SK-N-SH treated with all-trans-retinoic acid at 6 μM for 48 hours (cell line): ENCODE results near the gene TRIM71.
"Not testable (repeated sequence)": the region's sequence is repeated elsewhere in the genome, so short reads cannot be mapped to it uniquely, and the experiment has no call there.

Experiments
- ATAC-seq: fragments of 200-7000 bp; cut with Tn5 transposase; 3 replicates; pipeline ENCODE4 v1.9.1; 2020; ENCODE audit warnings: mild to moderate bottlenecking, moderate library complexity
- ARNTL ChIP-seq: fragments of 450-650 bp; formaldehyde crosslinking; IDR thresholded peaks from 2 replicates; pipeline ENCODE4 v1.5.0; 2020; ENCODE audit warnings: low read depth, mild to moderate bottlenecking, moderate library complexity, borderline replicate concordance
- BACH2 ChIP-seq: fragments of 250-450 bp; sonication (Bioruptor Pico); IDR thresholded peaks from 2 replicates; pipeline ENCODE4 v1.9.0; 2021; ENCODE audit warnings: mild to moderate bottlenecking, borderline replicate concordance
- ESRRG ChIP-seq: fragments of 250-450 bp; sonication (Bioruptor Pico); IDR thresholded peaks from 2 replicates; pipeline ENCODE4 v1.6.1; 2021; ENCODE audit warnings: mild to moderate bottlenecking
- GLIS3 ChIP-seq: fragments of 250-450 bp; sonication (Bioruptor Pico); IDR thresholded peaks from 2 replicates; pipeline ENCODE4 v1.5.0; 2020; ENCODE audit warnings: mild to moderate bottlenecking, moderate library complexity
- ISL1 ChIP-seq: fragments of 250-450 bp; sonication (Bioruptor Pico); IDR thresholded peaks from 2 replicates; pipeline ENCODE4 v2.1.2; 2022; ENCODE audit warnings: mild to moderate bottlenecking, moderate library complexity
- OSR1 ChIP-seq: fragments of 250-450 bp; sonication (Bioruptor Pico); IDR thresholded peaks from 2 replicates; pipeline ENCODE4 v1.8.0; 2022; ENCODE audit warnings: moderate library complexity, mild to moderate bottlenecking, inconsistent platforms
- PPARA ChIP-seq: fragments of 250-450 bp; sonication (Bioruptor Pico); IDR thresholded peaks from 2 replicates; pipeline ENCODE4 v1.5.0; 2020; ENCODE audit warnings: mild to moderate bottlenecking, borderline replicate concordance
- RARB ChIP-seq: fragments of 250-450 bp; sonication (Bioruptor Pico); IDR thresholded peaks from 2 replicates; pipeline ENCODE4 v1.8.0; 2021; ENCODE audit warnings: mild to moderate bottlenecking, moderate library complexity
- SNAI2 ChIP-seq: fragments of 250-450 bp; sonication (Bioruptor Pico); IDR thresholded peaks from 2 replicates; pipeline ENCODE4 v1.5.0; 2020; ENCODE audit warnings: mild to moderate bottlenecking, moderate library complexity
- TCF4 ChIP-seq: fragments of 250-450 bp; sonication (Bioruptor Pico); IDR thresholded peaks from 2 replicates; pipeline ENCODE4 v1.8.0; 2021; ENCODE audit warnings: mild to moderate bottlenecking, moderate library complexity, borderline replicate concordance
- TOX ChIP-seq: fragments of 250-450 bp; sonication (Bioruptor Pico); IDR thresholded peaks from 2 replicates; pipeline ENCODE4 v1.8.0; 2021; ENCODE audit warnings: mild to moderate bottlenecking, moderate library complexity, borderline replicate concordance
- ZC3H10 ChIP-seq: fragments of 250-450 bp; sonication (Bioruptor Pico); IDR thresholded peaks from 2 replicates; pipeline ENCODE4 v1.5.1; 2021; ENCODE audit warnings: mild to moderate bottlenecking, moderate library complexity
- ZFP3 ChIP-seq: fragments of 250-450 bp; sonication (Bioruptor Pico); IDR thresholded peaks from 2 replicates; pipeline ENCODE4 v1.5.0; 2020; ENCODE audit warnings: mild to moderate bottlenecking, moderate library complexity
- ZFP30 ChIP-seq: fragments of 450-650 bp; formaldehyde crosslinking; IDR thresholded peaks from 2 replicates; pipeline ENCODE4 v1.5.0; 2022; ENCODE audit warnings: mild to moderate bottlenecking, moderate library complexity
- ZNF565 ChIP-seq: fragments of 450-650 bp; formaldehyde crosslinking; conservative IDR thresholded peaks from 2 replicates; pipeline ENCODE4 v1.5.0; 2020; ENCODE audit warnings: low read depth, mild to moderate bottlenecking, moderate library complexity
- ZNF70 ChIP-seq: fragments of 450-650 bp; formaldehyde crosslinking; IDR thresholded peaks from 2 replicates; pipeline ENCODE4 v1.5.0; 2020; ENCODE audit warnings: mild to moderate bottlenecking, moderate library complexity
- ZNF8 ChIP-seq: fragments of 450-650 bp; formaldehyde crosslinking; IDR thresholded peaks from 2 replicates; pipeline ENCODE4 v1.5.0; 2020; ENCODE audit warnings: mild to moderate bottlenecking, moderate library complexity
- TF ChIP-seq, protein P1 (sequence below): fragments of 250-450 bp; sonication (Bioruptor Pico); IDR thresholded peaks from 2 replicates; pipeline ENCODE4 v1.5.1; 2021; ENCODE audit warnings: mild to moderate bottlenecking, moderate library complexity
- TF ChIP-seq, protein P2 (sequence below): fragments of 250-450 bp; sonication (Bioruptor Pico); IDR thresholded peaks from 2 replicates; pipeline ENCODE4 v1.8.0; 2021; ENCODE audit warnings: low read depth, mild to moderate bottlenecking, moderate library complexity, borderline replicate concordance
- TF ChIP-seq, protein P3 (sequence below): fragments of 250-450 bp; sonication (Bioruptor Pico); IDR thresholded peaks from 2 replicates; pipeline ENCODE4 v1.8.0; 2020; ENCODE audit warnings: mild to moderate bottlenecking, moderate library complexity, borderline replicate concordance
- TF ChIP-seq, protein P4 (sequence below): fragments of 250-450 bp; sonication (Bioruptor Pico); IDR thresholded peaks from 2 replicates; pipeline ENCODE4 v1.5.0; 2020; ENCODE audit warnings: mild to moderate bottlenecking, moderate library complexity
- TF ChIP-seq, protein P5 (sequence below): fragments of 250-450 bp; sonication (Bioruptor Pico); IDR thresholded peaks from 2 replicates; pipeline ENCODE4 v1.5.1; 2020; ENCODE audit warnings: low read depth, mild to moderate bottlenecking, moderate library complexity

The TRIM71 gene

DNA sequence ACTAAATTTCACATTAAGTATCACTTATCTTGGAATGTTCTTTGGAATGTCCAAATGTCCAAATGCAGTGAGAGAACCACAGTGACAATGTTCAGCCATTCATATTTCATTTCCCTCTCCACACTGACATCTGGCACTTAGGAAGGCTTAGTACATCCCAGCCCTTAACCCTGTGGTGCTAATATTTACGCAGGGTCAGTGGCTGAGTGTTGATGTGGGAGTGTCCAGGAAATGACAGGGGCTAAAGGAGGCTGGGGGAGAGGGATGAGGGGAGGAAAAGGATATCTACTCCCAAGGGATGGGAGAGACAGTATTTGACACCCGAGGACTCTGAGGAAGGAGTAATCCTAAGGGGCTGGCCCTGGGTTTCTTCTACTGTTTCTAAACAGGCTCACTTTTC is 119.5 kb downstream of the TRIM71 start (continued):
- TF ChIP-seq, protein P1, sequence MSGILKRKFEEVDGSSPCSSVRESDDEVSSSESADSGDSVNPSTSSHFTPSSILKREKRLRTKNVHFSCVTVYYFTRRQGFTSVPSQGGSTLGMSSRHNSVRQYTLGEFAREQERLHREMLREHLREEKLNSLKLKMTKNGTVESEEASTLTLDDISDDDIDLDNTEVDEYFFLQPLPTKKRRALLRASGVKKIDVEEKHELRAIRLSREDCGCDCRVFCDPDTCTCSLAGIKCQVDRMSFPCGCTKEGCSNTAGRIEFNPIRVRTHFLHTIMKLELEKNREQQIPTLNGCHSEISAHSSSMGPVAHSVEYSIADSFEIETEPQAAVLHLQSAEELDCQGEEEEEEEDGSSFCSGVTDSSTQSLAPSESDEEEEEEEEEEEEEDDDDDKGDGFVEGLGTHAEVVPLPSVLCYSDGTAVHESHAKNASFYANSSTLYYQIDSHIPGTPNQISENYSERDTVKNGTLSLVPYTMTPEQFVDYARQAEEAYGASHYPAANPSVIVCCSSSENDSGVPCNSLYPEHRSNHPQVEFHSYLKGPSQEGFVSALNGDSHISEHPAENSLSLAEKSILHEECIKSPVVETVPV, result no peak

DNA sequence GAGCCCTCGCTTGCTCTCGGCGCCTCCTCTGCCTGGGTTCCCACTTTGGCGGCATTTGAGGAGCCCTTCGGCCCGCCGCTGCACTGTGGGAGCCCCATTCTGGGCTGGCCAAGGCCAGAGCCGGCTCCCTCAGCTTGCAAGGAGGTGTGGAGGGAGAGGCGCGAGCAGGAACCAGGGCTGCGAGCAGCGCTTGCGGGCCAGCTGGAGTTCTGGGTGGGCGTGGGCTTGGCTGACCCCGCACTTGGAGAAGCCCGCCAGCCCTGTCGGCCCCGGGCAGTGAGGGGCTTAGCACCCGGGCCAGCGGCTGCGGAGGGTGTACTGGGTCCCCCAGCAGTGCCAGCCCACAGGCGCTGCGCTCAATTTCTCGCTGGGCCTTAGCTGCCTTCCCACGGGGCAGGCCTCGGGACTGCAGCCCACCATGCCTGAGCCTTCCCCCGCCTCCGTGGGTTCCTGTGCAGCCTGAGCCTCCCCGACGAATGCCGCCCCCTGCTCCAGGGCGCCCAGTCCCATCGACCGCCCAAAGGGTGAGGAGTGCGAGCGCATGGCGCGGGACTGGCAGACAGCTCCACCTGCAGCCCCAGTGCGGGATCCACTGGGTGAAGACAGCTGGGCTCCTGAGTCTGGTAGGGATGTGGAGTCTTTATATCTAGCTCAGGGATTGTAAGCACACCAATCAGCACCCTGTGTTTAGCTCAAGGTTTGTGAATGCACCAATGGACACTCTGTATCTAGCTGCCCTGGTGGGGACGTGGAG is 121.9 kb downstream of the TRIM71 start:
- ATAC-seq, result not testable (repeated sequence)

DNA sequence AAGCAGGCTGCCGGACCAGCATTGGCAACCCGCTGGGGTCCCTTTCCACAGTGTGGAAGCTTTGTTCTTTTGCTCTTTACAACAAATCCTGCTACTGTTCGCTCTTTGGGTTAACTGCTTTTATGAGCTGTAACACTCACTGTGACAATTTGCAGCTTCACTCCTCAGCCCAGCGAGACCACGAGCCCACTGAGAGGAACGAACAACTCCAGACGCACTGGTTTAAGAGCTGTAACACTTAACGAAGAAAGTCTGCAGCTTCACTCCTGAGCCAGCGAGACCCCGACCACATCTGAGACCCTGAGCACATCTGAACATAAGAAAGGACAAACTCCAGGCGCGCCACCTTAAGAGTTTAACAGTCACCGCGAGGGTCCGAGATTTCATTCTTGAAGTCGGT is 122.9 kb downstream of the TRIM71 start:
- no peak for ATAC-seq
- TF ChIP-seq ZNF565, result no peak
- no peak for TF ChIP-seq ZNF70 (CRISPR knock-in tag)
- no peak for TF ChIP-seq PPARA
- no peak for TF ChIP-seq BACH2 (CRISPR knock-in tag)
- TF ChIP-seq ZC3H10 (CRISPR knock-in tag), result no peak
- no peak for TF ChIP-seq OSR1 (CRISPR knock-in tag)
- TF ChIP-seq, protein P2, sequence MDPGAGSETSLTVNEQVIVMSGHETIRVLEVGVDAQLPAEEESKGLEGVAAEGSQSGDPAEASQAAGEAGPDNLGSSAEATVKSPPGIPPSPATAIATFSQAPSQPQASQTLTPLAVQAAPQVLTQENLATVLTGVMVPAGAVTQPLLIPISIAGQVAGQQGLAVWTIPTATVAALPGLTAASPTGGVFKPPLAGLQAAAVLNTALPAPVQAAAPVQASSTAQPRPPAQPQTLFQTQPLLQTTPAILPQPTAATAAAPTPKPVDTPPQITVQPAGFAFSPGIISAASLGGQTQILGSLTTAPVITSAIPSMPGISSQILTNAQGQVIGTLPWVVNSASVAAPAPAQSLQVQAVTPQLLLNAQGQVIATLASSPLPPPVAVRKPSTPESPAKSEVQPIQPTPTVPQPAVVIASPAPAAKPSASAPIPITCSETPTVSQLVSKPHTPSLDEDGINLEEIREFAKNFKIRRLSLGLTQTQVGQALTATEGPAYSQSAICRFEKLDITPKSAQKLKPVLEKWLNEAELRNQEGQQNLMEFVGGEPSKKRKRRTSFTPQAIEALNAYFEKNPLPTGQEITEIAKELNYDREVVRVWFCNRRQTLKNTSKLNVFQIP (CRISPR knock-in tag), result no peak
- TF ChIP-seq ZFP3 (CRISPR knock-in tag), result no peak
- TF ChIP-seq RARB (CRISPR knock-in tag), result no peak
- no peak for TF ChIP-seq ARNTL (CRISPR knock-in tag)
- TF ChIP-seq, protein P3, sequence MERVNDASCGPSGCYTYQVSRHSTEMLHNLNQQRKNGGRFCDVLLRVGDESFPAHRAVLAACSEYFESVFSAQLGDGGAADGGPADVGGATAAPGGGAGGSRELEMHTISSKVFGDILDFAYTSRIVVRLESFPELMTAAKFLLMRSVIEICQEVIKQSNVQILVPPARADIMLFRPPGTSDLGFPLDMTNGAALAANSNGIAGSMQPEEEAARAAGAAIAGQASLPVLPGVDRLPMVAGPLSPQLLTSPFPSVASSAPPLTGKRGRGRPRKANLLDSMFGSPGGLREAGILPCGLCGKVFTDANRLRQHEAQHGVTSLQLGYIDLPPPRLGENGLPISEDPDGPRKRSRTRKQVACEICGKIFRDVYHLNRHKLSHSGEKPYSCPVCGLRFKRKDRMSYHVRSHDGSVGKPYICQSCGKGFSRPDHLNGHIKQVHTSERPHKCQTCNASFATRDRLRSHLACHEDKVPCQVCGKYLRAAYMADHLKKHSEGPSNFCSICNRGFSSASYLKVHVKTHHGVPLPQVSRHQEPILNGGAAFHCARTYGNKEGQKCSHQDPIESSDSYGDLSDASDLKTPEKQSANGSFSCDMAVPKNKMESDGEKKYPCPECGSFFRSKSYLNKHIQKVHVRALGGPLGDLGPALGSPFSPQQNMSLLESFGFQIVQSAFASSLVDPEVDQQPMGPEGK (CRISPR knock-in tag), result no peak
- TF ChIP-seq, protein P4, sequence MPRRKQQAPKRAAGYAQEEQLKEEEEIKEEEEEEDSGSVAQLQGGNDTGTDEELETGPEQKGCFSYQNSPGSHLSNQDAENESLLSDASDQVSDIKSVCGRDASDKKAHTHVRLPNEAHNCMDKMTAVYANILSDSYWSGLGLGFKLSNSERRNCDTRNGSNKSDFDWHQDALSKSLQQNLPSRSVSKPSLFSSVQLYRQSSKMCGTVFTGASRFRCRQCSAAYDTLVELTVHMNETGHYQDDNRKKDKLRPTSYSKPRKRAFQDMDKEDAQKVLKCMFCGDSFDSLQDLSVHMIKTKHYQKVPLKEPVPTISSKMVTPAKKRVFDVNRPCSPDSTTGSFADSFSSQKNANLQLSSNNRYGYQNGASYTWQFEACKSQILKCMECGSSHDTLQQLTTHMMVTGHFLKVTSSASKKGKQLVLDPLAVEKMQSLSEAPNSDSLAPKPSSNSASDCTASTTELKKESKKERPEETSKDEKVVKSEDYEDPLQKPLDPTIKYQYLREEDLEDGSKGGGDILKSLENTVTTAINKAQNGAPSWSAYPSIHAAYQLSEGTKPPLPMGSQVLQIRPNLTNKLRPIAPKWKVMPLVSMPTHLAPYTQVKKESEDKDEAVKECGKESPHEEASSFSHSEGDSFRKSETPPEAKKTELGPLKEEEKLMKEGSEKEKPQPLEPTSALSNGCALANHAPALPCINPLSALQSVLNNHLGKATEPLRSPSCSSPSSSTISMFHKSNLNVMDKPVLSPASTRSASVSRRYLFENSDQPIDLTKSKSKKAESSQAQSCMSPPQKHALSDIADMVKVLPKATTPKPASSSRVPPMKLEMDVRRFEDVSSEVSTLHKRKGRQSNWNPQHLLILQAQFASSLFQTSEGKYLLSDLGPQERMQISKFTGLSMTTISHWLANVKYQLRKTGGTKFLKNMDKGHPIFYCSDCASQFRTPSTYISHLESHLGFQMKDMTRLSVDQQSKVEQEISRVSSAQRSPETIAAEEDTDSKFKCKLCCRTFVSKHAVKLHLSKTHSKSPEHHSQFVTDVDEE (CRISPR knock-in tag), result no peak
- TF ChIP-seq SNAI2 (CRISPR knock-in tag), result no peak
- TF ChIP-seq, protein P5, sequence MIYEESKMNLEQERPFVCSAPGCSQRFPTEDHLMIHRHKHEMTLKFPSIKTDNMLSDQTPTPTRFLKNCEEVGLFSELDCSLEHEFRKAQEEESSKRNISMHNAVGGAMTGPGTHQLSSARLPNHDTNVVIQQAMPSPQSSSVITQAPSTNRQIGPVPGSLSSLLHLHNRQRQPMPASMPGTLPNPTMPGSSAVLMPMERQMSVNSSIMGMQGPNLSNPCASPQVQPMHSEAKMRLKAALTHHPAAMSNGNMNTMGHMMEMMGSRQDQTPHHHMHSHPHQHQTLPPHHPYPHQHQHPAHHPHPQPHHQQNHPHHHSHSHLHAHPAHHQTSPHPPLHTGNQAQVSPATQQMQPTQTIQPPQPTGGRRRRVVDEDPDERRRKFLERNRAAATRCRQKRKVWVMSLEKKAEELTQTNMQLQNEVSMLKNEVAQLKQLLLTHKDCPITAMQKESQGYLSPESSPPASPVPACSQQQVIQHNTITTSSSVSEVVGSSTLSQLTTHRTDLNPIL (CRISPR knock-in tag), result no peak
- TF ChIP-seq ISL1, result no peak
- TF ChIP-seq TCF4 (CRISPR knock-in tag), result no peak
- no peak for TF ChIP-seq ZFP30 (CRISPR knock-in tag)

DNA sequence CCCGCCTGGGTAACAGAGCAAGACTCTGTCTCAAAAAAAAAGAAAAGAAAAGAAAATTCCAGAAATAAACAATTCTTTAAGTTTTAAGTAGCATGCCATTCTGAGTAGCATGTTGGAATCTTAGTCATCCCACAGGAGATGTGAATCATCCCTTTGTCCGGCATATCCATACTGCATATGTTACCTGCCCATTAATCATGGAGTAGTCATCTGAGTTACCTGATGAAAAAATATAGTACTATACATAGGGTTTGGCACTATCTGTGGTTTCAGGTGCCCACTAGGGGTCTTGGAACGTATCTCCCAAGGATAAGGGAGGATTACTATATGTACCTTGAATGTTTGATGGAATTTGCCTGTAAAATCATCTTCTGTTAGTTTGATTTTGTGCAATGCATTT is 127.3 kb downstream of the TRIM71 start:
- no peak for TF ChIP-seq GLIS3 (CRISPR knock-in tag)
- TF ChIP-seq, protein P5 (CRISPR knock-in tag), result no peak
- TF ChIP-seq ARNTL (CRISPR knock-in tag), result no peak
- no peak for TF ChIP-seq TCF4 (CRISPR knock-in tag)
- no peak for TF ChIP-seq TOX (CRISPR knock-in tag)
- no peak for TF ChIP-seq BACH2 (CRISPR knock-in tag)
- TF ChIP-seq, protein P3 (CRISPR knock-in tag), result no peak
- TF ChIP-seq ESRRG (CRISPR knock-in tag), result no peak
- TF ChIP-seq ZNF8 (CRISPR knock-in tag), result no peak
- TF ChIP-seq, all 23 proteins: peak for 0
- no peak for ATAC-seq

DNA sequence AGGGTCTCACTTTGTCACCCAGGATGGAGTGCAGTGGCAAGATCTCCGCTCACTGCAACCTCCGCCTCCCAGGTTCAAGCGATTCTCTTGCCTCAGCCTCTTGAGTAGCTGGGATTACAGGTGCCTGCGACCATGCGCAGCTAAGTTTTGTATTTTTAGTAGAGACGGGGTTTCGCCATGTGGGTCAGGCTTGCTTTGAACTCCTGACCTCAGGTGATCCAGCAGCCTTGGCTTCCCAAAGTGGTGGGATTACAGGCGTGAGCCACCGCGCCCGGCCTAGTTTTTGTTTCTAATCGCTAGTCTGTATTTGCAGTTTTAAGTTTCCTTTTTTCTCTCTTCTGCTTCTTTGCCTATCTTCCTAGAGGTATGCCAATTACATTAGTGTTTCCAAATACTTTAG is 127.8 kb downstream of the TRIM71 start:
- not testable (repeated sequence) for ATAC-seq
